HS-5 (cell line): ENCODE results near the gene ARHGAP21.
"Not testable (repeated sequence)": the region's sequence is repeated elsewhere in the genome, so short reads cannot be mapped to it uniquely, and the experiment has no call there.

Experiments used
- DNase-seq: peaks from one replicate; pipeline ENCODE4 v3.0.0-alpha.2; 2012; ENCODE audit warnings: low read depth

ARHGAP21 gene

DNA sequence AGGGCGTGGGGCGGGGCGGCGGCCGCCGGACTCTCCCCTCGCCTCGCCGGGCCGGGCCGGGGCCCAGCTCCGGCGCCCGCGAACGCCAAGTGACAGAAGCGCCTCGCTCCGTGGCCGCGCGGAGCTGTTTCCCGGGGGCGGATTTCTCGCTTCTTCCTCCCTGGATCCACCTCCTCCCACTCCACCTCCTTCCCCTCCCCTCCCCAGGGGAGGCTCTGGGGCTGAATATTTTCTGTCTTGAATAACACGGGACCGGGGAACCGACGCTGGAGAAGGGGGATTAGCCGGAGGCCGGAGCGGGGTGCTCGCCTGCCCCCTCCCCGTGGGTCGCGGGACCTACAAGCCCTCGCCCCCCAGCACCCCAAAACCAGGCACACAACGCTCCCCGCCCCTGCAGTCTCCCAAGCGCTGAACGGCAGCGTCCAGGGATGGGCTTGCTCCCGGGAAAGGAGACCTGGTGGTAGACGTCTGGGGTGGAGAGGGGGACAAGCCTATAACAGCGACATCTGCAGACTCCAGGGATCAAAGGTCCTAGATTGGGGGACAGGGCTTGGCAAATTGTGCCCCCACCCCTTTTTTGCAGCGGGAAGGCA, at the start of gene ARHGAP21:
Gene ARHGAP21 (minus strand): TSS at position 100 of the 593 bp plus-strand sequence. CDS start 1,988 bp downstream, outside the sequence.
- DNase-seq: no peak

DNA sequence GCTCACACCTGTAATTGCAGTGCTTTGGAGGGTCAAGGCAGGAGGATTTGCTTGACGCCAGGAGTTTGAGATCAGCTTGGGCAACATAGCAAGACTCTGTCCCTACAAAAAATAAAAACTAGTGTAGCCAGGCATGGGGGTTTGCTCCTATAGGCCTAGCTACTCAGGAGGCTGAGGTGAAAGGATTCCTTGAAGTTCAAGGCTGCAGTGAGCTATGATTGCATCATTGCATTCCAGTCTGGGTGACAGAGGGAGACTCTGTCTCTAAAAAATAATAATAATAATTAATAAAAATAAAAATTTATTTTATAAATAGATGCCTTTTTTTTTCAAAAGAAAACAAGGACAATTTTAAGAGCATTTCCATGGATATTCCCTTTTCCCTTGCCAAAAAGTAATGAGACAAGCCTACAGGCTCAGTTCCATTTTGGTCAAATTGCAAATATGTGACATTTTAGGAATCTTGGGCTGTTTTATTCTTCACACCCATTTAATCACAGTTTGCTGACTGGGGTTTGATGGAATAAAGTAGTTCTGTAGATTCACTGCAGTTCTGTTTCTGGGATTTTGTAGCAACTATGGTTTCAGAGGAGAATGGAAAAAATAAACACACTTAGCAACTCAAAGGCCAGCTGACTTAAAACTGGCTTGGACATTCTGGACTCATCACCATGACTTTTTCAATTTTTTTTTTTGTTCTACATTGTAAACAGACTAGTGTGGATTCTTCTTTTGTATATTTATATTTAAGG, 48.4 kb upstream of the ARHGAP21 start:
- DNase-seq: no peak

DNA sequence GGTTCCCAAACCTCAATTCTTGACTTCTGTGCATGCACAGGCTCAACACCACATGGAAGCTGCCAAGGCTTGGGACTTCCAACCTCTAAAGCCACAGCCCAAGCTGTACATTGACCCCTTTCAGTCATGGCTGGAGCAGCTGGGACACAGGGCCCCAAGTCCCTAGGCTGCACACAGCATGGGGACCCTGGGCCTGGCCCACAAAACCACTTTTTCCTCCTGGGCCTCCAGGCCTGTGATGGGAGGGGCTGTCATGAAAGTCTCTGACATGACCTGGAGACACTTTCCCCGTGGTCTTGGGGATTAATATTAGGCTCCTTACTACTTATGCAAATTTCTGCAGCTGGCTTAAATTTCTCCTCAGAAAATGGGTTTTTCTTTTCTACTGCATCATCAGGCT, 41.3 kb upstream of the ARHGAP21 start:
- not testable (repeated sequence) for DNase-seq

DNA sequence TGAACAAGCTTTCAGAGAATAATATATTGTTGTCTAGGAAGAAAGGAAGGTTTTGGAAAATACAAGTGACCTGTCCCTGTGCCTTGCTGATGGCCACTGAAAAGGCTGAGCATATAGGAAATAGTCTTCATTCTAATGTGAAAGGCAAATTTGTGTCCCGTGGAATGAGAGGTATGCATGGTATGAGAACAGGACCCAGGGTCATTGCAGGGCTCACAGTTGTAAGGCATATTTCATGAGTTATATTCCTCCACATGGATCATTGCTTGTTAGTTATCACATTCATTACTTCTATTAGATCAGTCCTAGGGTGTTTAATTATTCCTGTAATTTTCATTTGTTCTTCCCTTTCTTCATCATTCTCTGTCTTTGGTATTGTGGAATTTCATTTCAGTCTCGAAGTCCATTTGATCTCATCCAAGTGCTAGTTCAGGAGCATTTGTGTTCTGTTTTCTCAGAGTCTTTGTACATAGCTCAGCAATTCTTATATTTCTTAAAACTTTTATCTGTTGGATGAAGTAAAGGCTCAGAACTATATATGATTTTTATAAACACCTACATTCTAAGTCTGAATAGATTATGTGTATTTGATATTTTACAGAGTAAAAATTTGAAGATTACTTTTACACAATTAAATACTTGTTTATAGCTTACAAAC, 39.4 kb upstream of the ARHGAP21 start:
- peak; percentile 11 for DNase-seq

DNA sequence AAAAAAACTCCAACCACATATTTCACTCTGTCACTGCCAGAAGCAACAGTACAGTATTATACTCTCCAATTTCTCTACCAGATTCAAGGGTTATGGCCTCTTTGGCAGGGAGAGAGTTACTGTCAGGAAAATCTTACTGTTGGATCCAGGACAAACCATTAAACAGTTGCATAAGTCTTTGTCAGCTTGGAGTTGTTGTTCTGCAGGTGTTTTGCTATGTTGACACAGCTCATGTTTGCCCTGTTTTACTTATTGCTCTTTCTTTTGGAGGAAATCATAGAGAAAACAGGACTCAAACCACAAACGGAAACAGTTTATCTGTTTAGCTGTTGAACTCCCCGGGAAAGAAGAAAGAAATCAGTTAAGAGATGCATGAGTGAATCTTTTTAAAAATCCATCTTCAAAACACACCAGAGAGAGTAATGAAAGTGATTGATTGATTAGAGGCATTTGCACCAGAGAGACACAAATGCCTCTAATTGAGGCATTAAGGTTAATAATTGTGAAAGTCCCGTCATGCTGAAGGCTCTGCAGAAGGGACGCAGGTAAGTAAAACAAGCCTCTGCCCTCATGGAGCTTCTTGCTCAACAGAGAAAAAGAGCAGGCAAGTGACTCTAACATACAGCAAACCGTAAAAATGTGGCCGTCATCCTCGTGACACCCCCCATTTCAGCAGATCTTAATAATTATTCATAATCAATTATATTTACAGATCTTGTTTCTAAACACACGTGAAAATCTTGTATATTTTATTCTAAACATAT, 38.7 kb upstream of the ARHGAP21 start:
- DNase-seq: no peak

DNA sequence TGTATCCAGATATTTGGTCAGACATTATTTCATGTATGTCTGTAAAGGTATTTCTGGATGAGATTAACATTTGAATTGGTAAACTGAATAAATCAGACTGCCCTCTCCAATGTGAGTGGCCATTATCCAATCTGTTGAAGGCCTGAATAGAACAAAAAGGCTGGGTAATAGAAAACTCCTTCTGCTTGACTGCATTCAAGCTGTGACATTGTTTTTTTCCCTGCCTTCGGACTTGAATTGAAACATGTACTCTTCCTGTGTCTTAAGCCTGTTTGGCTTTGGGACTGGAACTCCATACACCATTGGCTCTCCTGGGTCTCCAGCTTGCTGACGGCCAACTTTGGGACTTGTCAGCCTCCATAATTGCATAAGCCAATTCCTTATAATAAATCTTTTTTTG, 36.0 kb upstream of the ARHGAP21 start:
- DNase-seq: no peak

DNA sequence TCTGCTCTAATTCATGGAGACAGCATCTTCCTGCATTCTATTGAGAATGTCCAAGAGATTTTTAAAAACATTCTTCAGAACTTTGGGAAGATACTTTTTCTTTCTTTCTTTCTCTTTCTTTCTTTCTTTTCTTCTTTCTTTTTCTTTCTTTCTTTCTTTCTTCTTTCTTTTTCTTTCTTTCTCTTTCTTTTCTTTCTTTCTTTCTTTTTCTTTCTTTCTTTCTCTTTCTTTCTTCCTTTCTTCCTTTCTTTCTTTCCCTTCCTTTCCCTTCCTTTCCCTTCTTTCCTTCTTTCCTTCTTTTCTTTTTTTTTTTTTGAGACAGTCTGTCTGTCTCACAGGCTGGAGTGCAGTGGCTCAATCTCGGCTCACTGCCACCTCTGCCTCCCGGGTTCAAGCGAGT, 34.6 kb upstream of the ARHGAP21 start:
- not testable (repeated sequence) for DNase-seq

DNA sequence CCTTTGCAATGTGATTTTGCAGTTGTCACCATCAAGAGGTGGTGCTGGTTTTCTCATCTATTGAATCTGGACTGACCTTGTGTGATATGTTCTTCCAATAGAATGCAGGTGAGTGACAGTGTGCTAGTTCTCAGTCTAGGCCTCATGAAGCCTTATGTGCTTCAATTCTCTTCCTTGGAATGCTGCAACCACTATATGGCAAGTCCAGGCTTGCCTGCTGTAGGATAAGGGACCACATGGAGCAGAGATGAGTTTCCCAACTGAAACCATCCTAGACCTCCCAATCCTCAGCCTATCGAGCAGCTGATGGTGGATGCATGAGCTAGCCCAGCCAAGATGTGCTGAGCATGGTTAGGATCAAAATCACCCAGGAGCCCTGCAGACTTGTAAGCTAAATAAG, 32.6 kb upstream of the ARHGAP21 start:
- DNase-seq: no peak

DNA sequence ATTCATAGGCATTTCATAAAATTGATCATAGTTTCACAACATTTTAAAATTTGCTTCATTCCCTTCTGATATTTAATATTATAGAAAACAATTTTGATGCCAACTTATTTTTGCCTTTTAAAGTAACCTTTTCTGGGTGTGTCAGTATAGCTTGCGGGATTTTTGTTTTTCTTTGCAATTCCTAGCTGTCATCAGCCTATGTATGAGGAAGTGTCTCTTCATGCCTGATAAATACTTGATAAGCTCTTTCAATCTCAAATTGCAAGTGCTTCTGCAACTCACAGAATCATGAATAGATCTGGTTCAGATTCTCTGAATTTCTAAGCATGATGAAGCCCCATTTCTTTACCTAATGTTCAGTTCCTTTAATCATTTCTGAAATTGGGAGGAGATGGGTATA, 28.0 kb upstream of the ARHGAP21 start:
- DNase-seq: no peak

DNA sequence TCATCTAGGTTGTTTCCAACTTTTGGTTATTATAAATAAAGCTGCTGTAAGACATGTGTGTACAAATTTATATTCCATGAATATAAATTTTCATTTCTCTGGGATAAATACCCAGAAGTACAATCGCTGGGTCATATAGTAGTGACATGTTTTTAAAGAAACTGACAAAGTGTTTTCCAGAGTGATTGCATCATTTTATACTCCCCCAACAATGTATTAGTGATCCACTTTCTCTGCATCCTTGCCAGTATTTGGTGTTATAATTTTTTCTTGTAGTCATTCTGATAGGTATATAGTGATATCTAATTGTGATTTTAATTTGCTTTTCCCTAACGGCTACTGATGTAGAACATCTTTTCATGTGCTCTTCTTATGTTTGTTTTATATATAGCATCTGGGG, 27.0 kb upstream of the ARHGAP21 start:
- no peak for DNase-seq

DNA sequence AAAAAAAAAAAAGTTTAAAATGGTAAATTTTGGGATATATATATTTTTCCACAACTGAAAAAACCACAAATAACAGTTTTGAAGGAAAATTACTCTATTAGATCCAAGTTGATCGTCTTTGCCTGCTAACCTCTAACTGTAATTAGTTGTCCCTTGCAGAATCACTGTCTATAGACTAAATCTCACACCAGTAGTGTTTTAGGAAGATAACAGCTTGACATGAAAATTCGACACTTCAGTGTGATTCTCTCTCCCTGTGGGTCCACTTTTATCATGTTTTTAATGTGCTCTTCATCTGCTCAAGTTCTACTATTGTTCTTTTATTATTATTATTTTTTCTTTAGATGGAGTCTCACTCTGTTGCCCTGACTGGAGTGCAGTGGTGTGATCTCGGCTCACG, 24.5 kb upstream of the ARHGAP21 start:
- DNase-seq: no peak

DNA sequence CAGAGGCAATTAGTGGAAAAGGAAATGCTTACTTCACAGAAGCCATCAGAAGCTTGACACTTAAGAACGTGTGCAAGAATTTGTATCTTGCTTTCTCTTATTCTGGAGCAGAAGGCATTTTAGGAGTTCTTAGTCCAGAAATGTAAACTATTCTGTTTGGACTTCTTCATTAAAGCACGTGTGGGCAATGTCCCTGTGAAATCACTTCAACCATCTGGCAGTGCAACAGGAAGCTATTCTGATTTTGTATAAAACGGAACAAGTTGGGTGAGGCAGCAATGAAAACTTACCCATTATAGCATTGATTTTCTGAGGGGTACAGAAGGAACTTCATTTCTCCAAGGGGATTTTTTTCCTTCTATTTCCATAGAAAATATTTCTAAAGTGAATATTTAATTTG, 21.3 kb upstream of the ARHGAP21 start:
- DNase-seq: no peak

DNA sequence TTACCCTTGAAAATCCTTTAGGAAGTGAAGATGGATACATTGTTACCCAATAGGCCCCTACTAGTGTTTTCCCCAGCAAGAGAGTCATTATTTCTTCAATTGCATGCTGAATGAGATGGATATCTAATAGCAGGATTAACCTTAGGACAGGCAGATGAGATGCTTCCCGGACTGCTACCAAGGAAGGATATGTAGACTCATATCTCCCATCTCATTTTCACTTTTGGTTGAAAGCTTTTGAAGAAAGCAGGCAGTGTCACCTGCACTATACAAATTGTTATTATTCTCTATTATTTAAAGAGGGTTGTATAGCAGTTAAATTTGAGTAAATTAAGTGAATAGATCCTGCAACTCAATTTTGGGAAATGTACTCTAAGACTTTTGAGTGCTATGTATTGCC, 17.0 kb upstream of the ARHGAP21 start:
- no peak for DNase-seq

DNA sequence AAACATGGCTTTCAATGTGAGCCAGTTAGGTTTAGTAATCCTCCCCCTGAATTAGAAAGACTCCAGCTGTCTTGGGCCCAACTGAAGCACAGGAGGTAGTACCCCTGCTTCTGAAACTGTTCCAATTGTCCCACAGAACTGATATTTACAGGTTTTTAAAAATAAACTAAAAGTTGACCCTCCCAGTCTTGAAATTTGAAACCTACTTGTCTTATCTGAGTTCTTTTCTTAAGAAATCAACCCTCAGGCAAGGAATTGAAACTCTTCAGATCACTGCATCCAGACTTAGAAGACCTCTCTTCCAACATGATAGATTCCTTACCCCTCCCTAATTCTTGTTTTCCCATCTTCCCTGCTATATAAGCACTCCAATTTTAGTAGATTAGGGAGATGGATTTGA, 13.3 kb upstream of the ARHGAP21 start:
- DNase-seq: no peak

DNA sequence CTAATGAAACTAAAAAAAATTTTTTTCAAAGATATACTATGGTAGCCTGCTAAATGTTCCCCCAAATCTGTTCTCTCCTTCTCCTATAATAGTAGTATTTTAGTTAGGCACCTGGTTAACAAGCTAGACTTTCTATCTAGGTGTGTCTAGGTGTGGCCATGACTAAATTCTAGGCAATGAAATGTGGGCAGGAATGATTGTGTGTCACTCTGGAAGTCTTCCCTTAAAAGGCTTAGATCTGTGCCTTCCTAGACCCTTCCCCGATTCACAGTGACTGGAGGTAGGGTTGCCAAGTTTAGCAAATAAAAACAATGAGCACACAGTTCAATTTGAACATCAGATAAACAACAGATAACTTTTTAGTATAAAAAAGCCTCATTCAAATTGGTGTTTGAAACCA, 8.3 kb upstream of the ARHGAP21 start:
- DNase-seq: no peak

DNA sequence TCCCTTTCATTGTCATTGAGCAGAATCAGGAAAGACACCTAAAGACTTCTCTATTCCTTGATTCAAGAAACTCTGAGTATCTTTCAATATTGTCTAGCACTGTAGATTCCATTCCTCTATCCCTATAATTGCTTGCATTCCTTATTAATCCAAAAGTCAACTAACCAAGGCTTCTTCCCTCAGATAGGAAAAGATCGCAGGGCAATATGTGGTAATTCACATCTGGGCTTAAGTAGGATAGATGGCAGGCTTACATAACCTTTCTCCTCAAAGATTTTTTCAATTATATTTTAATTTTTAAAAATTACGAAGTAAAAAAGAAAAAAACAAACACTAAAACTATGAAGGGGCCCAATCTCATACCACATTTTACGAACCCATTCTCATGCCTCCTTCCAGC, 7.1 kb upstream of the ARHGAP21 start:
- DNase-seq: no peak

DNA sequence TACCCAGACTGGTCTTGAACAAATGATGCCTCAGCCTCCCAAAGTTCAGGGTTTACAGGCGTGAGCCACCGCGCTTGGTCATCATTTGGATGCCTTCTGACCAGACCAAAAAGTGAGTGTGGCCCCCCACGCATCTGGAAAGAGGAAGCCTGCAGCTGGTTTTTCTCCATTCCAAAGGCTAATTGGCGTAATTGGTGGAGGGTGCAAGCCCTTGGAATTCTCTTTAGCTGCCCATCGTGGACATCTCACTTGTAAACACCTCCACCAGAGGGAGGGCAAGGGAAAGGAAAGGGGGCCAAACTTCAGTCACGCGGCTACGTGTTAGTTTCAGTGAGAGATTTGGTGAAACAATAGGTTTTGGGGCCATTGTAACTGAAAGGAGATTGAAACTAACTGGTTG, 4.1 kb upstream of the ARHGAP21 start:
- DNase-seq: no peak

DNA sequence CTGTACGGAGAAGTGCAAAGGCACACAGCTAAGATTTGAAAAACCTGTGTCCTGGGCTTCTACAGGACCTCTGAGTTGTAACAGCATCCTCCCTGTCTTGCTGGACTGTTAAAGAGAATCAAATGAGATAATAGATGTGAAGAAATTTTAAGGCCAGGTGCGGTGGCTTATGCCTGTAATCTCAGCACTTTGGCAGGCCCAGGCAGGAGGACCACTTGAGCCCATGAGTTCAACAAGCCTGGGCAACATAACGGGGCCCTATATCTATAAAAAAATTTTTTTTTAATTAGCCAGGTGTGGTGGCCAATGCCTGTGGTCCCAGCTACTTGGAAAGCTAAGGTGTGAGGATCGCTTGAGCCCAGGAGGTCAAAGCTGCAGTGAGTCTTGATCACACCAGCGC, 2.9 kb upstream of the ARHGAP21 start:
- no peak for DNase-seq

DNA sequence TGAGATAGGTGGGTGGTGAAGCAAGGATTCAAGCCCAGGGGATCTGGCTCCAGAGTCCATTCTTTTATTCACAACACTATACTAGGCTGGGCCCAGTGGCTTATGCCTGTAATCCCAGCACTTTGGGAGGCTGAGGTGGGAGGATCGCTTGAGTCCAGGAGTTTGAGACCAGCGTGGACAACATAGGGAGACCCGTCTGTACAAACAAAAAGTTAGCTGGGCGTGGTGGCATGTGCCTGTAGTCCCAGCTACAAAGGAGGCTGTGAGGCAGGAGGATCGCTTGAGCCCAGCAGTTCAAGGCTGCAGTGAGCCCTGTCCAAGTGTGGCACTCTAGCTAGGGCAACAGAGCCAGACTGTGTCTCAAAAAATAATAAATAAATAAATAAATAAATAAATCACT, 2.3 kb upstream of the ARHGAP21 start:
- DNase-seq: not testable (repeated sequence)

DNA sequence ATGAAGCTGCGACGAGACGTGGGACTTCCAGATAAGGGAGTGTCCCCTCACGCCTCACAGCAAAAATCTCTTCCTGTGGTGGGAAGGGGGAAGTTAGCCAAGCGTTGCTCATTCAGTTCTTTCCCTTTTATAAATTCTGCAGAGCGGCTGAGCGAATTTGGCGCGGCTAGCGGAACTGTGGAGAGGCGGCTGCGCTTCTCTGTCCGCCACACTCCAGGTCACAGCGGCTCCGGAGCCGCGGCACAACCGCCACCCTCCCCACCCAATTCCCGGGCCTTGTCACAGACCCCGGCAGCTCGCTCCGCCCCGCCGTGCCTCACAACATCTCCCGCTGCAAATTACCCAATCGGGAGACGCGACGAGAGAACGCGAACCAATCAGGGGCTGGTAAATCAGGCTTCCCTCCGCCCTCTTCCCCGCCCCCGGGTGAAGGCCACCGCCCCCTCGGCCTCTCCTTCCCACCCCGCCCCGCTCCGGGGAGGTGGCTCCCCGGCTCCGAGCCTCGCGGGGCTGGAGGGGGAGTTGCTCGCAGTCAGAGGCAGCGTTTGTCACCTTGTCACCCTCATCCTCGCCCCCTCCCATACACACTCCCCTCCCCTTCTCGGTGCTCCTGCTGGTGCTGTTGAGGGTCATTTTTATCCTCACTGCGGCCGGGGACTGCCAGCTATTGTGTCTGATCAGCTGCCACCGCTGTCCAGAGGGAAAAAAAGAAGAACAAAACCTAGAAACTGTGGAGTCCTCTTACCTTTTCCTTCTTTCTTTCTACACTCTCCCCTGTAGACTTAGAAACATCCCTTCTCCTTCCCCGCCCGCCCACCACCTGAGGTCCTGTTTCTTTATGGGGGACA, 918 bp upstream of the ARHGAP21 start:
- peak; percentile 64 for DNase-seq

DNA sequence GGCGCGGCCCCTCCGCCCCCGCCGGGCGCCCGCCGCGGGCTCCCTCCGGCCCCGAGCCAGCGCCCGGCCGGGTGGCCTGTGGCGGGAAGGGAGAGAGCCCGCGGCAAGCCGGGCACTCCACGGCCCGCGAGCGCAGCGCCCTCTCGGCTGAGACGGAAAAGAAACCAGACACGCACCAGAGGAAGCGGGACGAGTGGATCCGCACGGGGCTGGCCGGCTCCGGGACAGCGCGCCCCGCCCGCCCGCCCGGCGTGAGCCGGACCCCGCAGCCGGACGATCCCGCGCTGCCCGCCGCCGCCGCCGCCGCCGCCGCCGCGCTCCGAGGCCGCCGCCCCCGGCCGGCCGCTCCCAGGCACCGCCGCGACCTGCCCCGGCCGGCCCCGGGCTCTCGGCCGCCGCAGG, 300 bp downstream of the ARHGAP21 start:
- DNase-seq: no peak
